T-helper 2 cell treated with Interferon-gamma antibody and Interleukin-4, amounts not matched to agents 100 ng/mL and 5 ng/mL, for 36 hours (primary cell): ENCODE measurements around the gene LEMD3. TPM values are rescaled to one million over a fixed set of nuclear protein-coding genes. Genes with fewer than 3 reads are reported as not detected.

ENCODE experiments used
- intact Hi-C: fragments of 100-400 bp; cut with micrococcal nuclease; formaldehyde crosslinking; loops from one replicate; pipeline ENCODE4 v1.15.1; 2023
- total RNA-seq: library from RNA; stranded (reverse); gene quantifications from 2 replicates; pipeline ENCODE4 v1.2.3, GENCODE V29; 2022

LEMD3 gene
- total RNA-seq, 1 donor from 2014 or later: 32.1 TPM

GRCh38 chr12:65204886-65205525 is 35.6 kb downstream of the LEMD3 start:
- intact Hi-C loops: no loop called here

GRCh38 chr12:65205886-65206285 is 36.5 kb downstream of the LEMD3 start:
- intact Hi-C loops: no loop called here

GRCh38 chr12:65208125-65208524 is 38.7 kb downstream of the LEMD3 start:
- intact Hi-C loops: loop anchor here (2.0 kb wide), 1 partner anchor 37 kb away; no protein-coding TSS in a partner anchor

- intact Hi-C loops: loop anchor here (2.0 kb wide), 1 partner anchor 38 kb away; no protein-coding TSS in a partner anchor
Observed at GRCh38 chr12:65208964-65209654, 39.7 kb downstream of the LEMD3 start.

GRCh38 chr12:65209655-65210043 is 40.3 kb downstream of the LEMD3 start:
- intact Hi-C loops: loop anchor here (2.0 kb wide), 1 partner anchor 39 kb away; no protein-coding TSS in a partner anchor

- intact Hi-C loops: no loop called here
Observed at GRCh38 chr12:65217086-65217485, 47.7 kb downstream of the LEMD3 start.

- intact Hi-C loops: no loop called here
Observed at GRCh38 chr12:65220761-65221160, 51.4 kb downstream of the LEMD3 start.

GRCh38 chr12:65229441-65229840 is 60.1 kb downstream of the LEMD3 start:
- intact Hi-C loops: no loop called here

- intact Hi-C loops: loop anchor here (1.0 to 5.0 kb wide), 4 partner anchors 64 to 430 kb away; partner anchors contain the start of genes LEMD3 and WIF1
Observed at GRCh38 chr12:65232476-65233077, 63.2 kb downstream of the LEMD3 start.

- intact Hi-C loops: no loop called here
Observed at GRCh38 chr12:65237153-65237552, 67.8 kb downstream of the LEMD3 start.

- intact Hi-C loops: no loop called here
Observed at GRCh38 chr12:65238609-65239008, 69.2 kb downstream of the LEMD3 start.

GRCh38 chr12:65248656-65249633 is 79.6 kb downstream of the LEMD3 start:
- intact Hi-C loops: no loop called here

GRCh38 chr12:65252515-65252914 is 83.1 kb downstream of the LEMD3 start:
- intact Hi-C loops: no loop called here

GRCh38 chr12:65257986-65258385 is 88.6 kb downstream of the LEMD3 start:
- intact Hi-C loops: no loop called here

GRCh38 chr12:65259501-65259900 is 90.1 kb downstream of the LEMD3 start:
- intact Hi-C loops: no loop called here

- intact Hi-C loops: no loop called here
Observed at GRCh38 chr12:65263777-65264176, 94.4 kb downstream of the LEMD3 start.

GRCh38 chr12:65266408-65266807 is 97.0 kb downstream of the LEMD3 start:
- intact Hi-C loops: no loop called here

GRCh38 chr12:65269603-65270002 is 100.2 kb downstream of the LEMD3 start:
- intact Hi-C loops: no loop called here

- intact Hi-C loops: no loop called here
Observed at GRCh38 chr12:65274602-65275272, 105.4 kb downstream of the LEMD3 start.

GRCh38 chr12:65275627-65276026 is 106.2 kb downstream of the LEMD3 start:
- intact Hi-C loops: no loop called here
